Breast epithelium (tissue), 3 donors: ENCODE data around the gene DNASE2B.

Experiments used
- POLR2AphosphoS5 ChIP-seq, 3 donors: sonication (generic); formaldehyde crosslinking; IDR thresholded peaks; one replicate each; pipeline ENCODE4 v1.6.1; 2017; ENCODE audit warnings: antibody characterized with exemption in 3 of 3
- TF ChIP-seq, protein P1 (sequence below), 3 donors: fragments of 450-650 bp; IDR thresholded peaks; one replicate each; pipeline ENCODE4 v1.5.1; 2016 to 2017; ENCODE audit warnings: antibody characterized with exemption in 3 of 3, mild to moderate bottlenecking in 3 of 3, moderate library complexity in 3 of 3

- TF ChIP-seq, protein P1, sequence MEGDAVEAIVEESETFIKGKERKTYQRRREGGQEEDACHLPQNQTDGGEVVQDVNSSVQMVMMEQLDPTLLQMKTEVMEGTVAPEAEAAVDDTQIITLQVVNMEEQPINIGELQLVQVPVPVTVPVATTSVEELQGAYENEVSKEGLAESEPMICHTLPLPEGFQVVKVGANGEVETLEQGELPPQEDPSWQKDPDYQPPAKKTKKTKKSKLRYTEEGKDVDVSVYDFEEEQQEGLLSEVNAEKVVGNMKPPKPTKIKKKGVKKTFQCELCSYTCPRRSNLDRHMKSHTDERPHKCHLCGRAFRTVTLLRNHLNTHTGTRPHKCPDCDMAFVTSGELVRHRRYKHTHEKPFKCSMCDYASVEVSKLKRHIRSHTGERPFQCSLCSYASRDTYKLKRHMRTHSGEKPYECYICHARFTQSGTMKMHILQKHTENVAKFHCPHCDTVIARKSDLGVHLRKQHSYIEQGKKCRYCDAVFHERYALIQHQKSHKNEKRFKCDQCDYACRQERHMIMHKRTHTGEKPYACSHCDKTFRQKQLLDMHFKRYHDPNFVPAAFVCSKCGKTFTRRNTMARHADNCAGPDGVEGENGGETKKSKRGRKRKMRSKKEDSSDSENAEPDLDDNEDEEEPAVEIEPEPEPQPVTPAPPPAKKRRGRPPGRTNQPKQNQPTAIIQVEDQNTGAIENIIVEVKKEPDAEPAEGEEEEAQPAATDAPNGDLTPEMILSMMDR (IDR thresholded peaks at IDR 0.05): no peak
- TF ChIP-seq POLR2AphosphoS5 (IDR thresholded peaks at IDR 0.05): no peak
These were observed 18.4 kb upstream of the DNASE2B start for GRCh38 chr1:84379917-84380180.
